ENCODE data around the gene BHMT2. TPM values are rescaled to one million over a fixed set of nuclear protein-coding genes. Genes with fewer than 3 reads are reported as not detected.

The BHMT2 gene
- total RNA-seq, 4 donors from 2014 or later, result 1.5 to 13.9 (median 5.1) TPM

GRCh38 chr5:79107020-79107796, 37.6 kb downstream of the BHMT2 start:
- intact Hi-C loops (cut with DNase I), result no loop called here
- 69 to 74% methylated on average over 7 of the region's 7 CpGs for WGBS, 2 donors
- Histone ChIP-seq H3K9me3 (no peaks in the 10 kb centered on the region), H3K36me3 (no peaks in the 10 kb centered on the region), H3K27me3 (peaks cover 5 to 28% (median 7%) of the 10 kb centered on the region in 4 donors), H3K27ac (no peak overlapping the region), H3K4me1 (peaks cover 3 to 17% (median 3%) of the 10 kb centered on the region in 3 donors), H3K4me3 (no peak overlapping the region)
- DNase-seq, result no peak
- TF ChIP-seq, protein P1, sequence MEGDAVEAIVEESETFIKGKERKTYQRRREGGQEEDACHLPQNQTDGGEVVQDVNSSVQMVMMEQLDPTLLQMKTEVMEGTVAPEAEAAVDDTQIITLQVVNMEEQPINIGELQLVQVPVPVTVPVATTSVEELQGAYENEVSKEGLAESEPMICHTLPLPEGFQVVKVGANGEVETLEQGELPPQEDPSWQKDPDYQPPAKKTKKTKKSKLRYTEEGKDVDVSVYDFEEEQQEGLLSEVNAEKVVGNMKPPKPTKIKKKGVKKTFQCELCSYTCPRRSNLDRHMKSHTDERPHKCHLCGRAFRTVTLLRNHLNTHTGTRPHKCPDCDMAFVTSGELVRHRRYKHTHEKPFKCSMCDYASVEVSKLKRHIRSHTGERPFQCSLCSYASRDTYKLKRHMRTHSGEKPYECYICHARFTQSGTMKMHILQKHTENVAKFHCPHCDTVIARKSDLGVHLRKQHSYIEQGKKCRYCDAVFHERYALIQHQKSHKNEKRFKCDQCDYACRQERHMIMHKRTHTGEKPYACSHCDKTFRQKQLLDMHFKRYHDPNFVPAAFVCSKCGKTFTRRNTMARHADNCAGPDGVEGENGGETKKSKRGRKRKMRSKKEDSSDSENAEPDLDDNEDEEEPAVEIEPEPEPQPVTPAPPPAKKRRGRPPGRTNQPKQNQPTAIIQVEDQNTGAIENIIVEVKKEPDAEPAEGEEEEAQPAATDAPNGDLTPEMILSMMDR (IDR thresholded peaks at IDR 0.05), result no peak
- no peak for TF ChIP-seq POLR2A (IDR thresholded peaks at IDR 0.05)

DNA sequence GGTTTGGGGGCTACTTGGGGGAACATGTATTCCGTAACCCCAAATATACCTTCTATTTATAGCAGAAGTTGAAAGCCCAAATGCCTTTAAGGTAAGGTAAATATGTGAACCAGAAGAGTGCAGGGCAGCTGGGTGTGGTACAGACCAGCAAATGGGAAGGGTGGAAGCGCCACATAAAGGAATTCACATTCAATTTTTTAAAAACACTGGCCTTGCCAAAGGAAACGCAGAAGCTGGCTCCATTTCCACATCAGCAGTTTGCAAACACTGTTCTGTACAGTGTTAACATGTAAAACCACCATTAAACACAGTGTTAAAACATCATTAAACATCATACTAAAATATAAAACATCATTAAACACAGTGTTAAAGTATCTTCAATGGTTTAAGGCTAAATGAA, 38.5 kb downstream of the BHMT2 start:
- intact Hi-C loops (cut with DNase I), result no loop called here
- Histone ChIP-seq H3K4me1 (peaks cover 0 to 20% (median 3%) of the 10 kb centered on the region in 3 donors), H3K36me3 (no peaks in the 10 kb centered on the region), H3K27ac (no peak overlapping the region), H3K4me3 (no peak overlapping the region), H3K9me3 (no peaks in the 10 kb centered on the region), H3K27me3 (peaks cover 5 to 37% (median 10%) of the 10 kb centered on the region in 4 donors)
- no peak for DNase-seq
- TF ChIP-seq, protein P1 (IDR thresholded peaks at IDR 0.05), result no peak
- no peak for TF ChIP-seq POLR2A (IDR thresholded peaks at IDR 0.05)
- WGBS, 2 donors, result 26 to 54% methylated on average over 3 of the region's 3 CpGs

- Histone ChIP-seq H3K9me3 (no peaks in the 10 kb centered on the region), H3K27ac (no peak overlapping the region), H3K27me3 (peaks cover 5 to 44% (median 10%) of the 10 kb centered on the region in 4 donors), H3K4me1 (peaks cover 0 to 20% (median 3%) of the 10 kb centered on the region in 3 donors), H3K36me3 (no peaks in the 10 kb centered on the region), H3K4me3 (no peak overlapping the region)
- intact Hi-C loops (cut with DNase I), result no loop called here
- WGBS, 2 donors, result 71 to 84% methylated on average over 5 to 8 of the region's 8 CpGs
- DNase-seq, result no peak
- TF ChIP-seq, protein P1 (IDR thresholded peaks at IDR 0.05), result no peak
- TF ChIP-seq POLR2A (IDR thresholded peaks at IDR 0.05), result no peak
Measured at GRCh38 chr5:79108792-79109191, 39.2 kb downstream of the BHMT2 start.

GRCh38 chr5:79109527-79110492, 40.2 kb downstream of the BHMT2 start:
- TF ChIP-seq, protein P1 (IDR thresholded peaks at IDR 0.05), result peak in 1 of 6 experiments; percentile 42
- no peak for TF ChIP-seq POLR2A (IDR thresholded peaks at IDR 0.05)
- 53 to 62% methylated on average over 15 of the region's 15 CpGs for WGBS, 2 donors
- H3K9me3 ChIP-seq, result no peaks in the 10 kb centered on the region
- H3K27me3 ChIP-seq, result peaks cover 5 to 48% (median 10%) of the 10 kb centered on the region in 4 donors
- H3K4me3 ChIP-seq, result no peak overlapping the region
- H3K27ac ChIP-seq, result no peak overlapping the region
- intact Hi-C loops (cut with DNase I), result no loop called here
- peaks cover 0 to 20% (median 3%) of the 10 kb centered on the region in 3 donors for H3K4me1 ChIP-seq
- DNase-seq, result no peak
- no peaks in the 10 kb centered on the region for H3K36me3 ChIP-seq

Data from esophagus squamous epithelium (tissue), 5 donors.